MM.1S (cell line): ENCODE data around the gene BCOR.

ENCODE experiments used
- DNase-seq: peaks from one replicate; pipeline ENCODE4 v3.0.0-alpha.2; 2015
- H2AFZ ChIP-seq: fragments of 300-600 bp; sonication (generic); 2 replicates; pipeline ENCODE4 v1.6.0; 2016; ENCODE audit warnings: antibody characterized with exemption, low read length
- H3F3A ChIP-seq: fragments of 300-600 bp; sonication (generic); 2 replicates; pipeline ENCODE4 v1.6.1; 2016; ENCODE audit warnings: mild to moderate bottlenecking, antibody characterized with exemption, low read length, moderate library complexity, mixed read lengths; ENCODE audit not compliant: insufficient read depth
- H3K27ac ChIP-seq: fragments of 300-600 bp; sonication (generic); 2 replicates; pipeline ENCODE4 v1.5.1; 2016; ENCODE audit warnings: mild to moderate bottlenecking, low read length
- H3K27me3 ChIP-seq: fragments of 300-600 bp; sonication (generic); replicated peaks from 2 replicates; pipeline ENCODE4 v1.6.0; 2016; ENCODE audit warnings: low read length; ENCODE audit not compliant: insufficient read depth
- H3K36me3 ChIP-seq: fragments of 300-600 bp; sonication (generic); replicated peaks from 2 replicates; pipeline ENCODE4 v1.6.1; 2016; ENCODE audit warnings: mild to moderate bottlenecking, low read length, mixed read lengths; ENCODE audit not compliant: insufficient read depth
- H3K4me1 ChIP-seq: fragments of 300-600 bp; sonication (generic); 2 replicates; pipeline ENCODE4 v1.6.1; 2016; ENCODE audit warnings: low read length, mixed read lengths
- H3K4me2 ChIP-seq: fragments of 300-600 bp; sonication (generic); 2 replicates; pipeline ENCODE4 v1.6.0; 2016; ENCODE audit warnings: low read depth, low read length
- H3K4me3 ChIP-seq: fragments of 300-600 bp; sonication (generic); 2 replicates; pipeline ENCODE4 v1.5.1; 2016; ENCODE audit warnings: low read length, mixed read lengths
- H3K79me2 ChIP-seq: fragments of 300-600 bp; sonication (generic); 2 replicates; pipeline ENCODE4 v1.6.1; 2016; ENCODE audit warnings: mixed run types, low read length, mixed read lengths
- H3K9ac ChIP-seq: fragments of 300-600 bp; sonication (generic); 2 replicates; pipeline ENCODE4 v1.6.1; 2016; ENCODE audit warnings: low read length, mixed read lengths
- H3K9me2 ChIP-seq: fragments of 300-600 bp; sonication (generic); replicated peaks from 2 replicates; pipeline ENCODE4 v1.6.1; 2016; ENCODE audit warnings: mild to moderate bottlenecking, low read length, mixed read lengths; ENCODE audit not compliant: insufficient read depth
- H3K9me3 ChIP-seq: fragments of 300-600 bp; sonication (generic); replicated peaks from 2 replicates; pipeline ENCODE4 v1.6.1; 2016; ENCODE audit warnings: mild to moderate bottlenecking, low read length, mixed read lengths; ENCODE audit not compliant: insufficient read depth
- H4K20me1 ChIP-seq: fragments of 300-600 bp; sonication (generic); 2 replicates; pipeline ENCODE4 v1.6.1; 2016; ENCODE audit warnings: mild to moderate bottlenecking, low read length, moderate library complexity, mixed read lengths; ENCODE audit not compliant: insufficient read depth
- EZH2 ChIP-seq: fragments of 300-600 bp; sonication (generic); optimal IDR thresholded peaks from 2 replicates; pipeline ENCODE3; 2017; ENCODE audit warnings: low read depth, mild to moderate bottlenecking, antibody characterized with exemption, low read length, mixed read lengths
- EZH2phosphoT487 ChIP-seq: fragments of 300-600 bp; sonication (generic); IDR thresholded peaks from 2 replicates; pipeline ENCODE4 v1.6.1; 2018; ENCODE audit warnings: antibody characterized with exemption, low read length
- TF ChIP-seq, protein P1 (sequence below): fragments of 300-600 bp; sonication (generic); IDR thresholded peaks from 2 replicates; pipeline ENCODE4 v1.5.1; 2016; ENCODE audit warnings: antibody characterized with exemption, low read length, mixed read lengths

Gene BCOR

DNA sequence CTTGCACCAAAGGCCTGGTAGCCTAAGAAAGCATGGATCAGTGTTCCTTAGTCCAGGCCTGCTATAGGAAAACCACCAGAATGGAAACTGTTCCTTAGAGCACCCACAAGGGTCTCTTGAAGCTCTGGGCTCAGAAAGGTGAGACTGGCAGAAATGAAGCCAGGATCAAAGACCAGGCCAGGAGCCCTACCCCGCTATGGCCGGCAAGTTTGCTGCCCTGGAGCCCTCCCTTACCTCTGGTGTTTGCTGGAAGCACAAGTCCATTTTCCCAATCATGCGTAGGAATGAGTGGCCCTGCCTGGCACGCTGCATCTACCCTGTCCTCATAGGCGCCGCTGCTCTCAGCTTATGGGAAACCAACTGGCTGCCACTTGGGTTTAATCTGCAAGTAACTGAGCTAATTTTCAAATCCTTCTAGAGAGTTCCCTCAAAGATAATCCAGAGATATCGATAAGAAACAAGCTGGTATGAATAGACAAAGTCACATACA, 37.4 kb downstream of the BCOR start:
- Histone ChIP-seq H3K9ac (no peak overlapping the region), H3K36me3 (peaks cover 4% of the 10 kb centered on the region; the same call in 1 of the 2 replicates), H3K27ac (no peak overlapping the region), H3K4me2 (no peak overlapping the region), H3K27me3 (no peaks in the 10 kb centered on the region), H3K79me2 (peaks cover 84% of the 10 kb centered on the region), H2AFZ (no peak overlapping the region), H3K4me1 (peaks cover 13% of the 10 kb centered on the region; the same call in 1 of the 2 replicates), H3K4me3 (no peak overlapping the region), H4K20me1 (no peaks in the 10 kb centered on the region), H3F3A (no peaks in the 10 kb centered on the region; the same call in 1 of the 2 replicates), H3K9me3 (no peaks in the 10 kb centered on the region), H3K9me2 (no peaks in the 10 kb centered on the region)
- TF ChIP-seq EZH2phosphoT487 (no peak), EZH2 (no peak)
- TF ChIP-seq, protein P1, sequence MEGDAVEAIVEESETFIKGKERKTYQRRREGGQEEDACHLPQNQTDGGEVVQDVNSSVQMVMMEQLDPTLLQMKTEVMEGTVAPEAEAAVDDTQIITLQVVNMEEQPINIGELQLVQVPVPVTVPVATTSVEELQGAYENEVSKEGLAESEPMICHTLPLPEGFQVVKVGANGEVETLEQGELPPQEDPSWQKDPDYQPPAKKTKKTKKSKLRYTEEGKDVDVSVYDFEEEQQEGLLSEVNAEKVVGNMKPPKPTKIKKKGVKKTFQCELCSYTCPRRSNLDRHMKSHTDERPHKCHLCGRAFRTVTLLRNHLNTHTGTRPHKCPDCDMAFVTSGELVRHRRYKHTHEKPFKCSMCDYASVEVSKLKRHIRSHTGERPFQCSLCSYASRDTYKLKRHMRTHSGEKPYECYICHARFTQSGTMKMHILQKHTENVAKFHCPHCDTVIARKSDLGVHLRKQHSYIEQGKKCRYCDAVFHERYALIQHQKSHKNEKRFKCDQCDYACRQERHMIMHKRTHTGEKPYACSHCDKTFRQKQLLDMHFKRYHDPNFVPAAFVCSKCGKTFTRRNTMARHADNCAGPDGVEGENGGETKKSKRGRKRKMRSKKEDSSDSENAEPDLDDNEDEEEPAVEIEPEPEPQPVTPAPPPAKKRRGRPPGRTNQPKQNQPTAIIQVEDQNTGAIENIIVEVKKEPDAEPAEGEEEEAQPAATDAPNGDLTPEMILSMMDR, result no peak
- no peak for DNase-seq

GRCh38 chrX:40058719-40059118, 39.0 kb downstream of the BCOR start:
- H3K27ac ChIP-seq, result no peak overlapping the region
- peaks cover 4% of the 10 kb centered on the region; the same call in 1 of the 2 replicates for H3K36me3 ChIP-seq
- no peak overlapping the region for H3K4me2 ChIP-seq
- no peak overlapping the region for H3K4me3 ChIP-seq
- H3K27me3 ChIP-seq, result no peaks in the 10 kb centered on the region
- H3K9me3 ChIP-seq, result no peaks in the 10 kb centered on the region
- TF ChIP-seq EZH2phosphoT487 (no peak), EZH2 (no peak)
- TF ChIP-seq, protein P1, result no peak
- no peak for DNase-seq
- no peaks in the 10 kb centered on the region; the same call in 1 of the 2 replicates for H3F3A ChIP-seq
- no peaks in the 10 kb centered on the region for H4K20me1 ChIP-seq
- peaks cover 76% of the 10 kb centered on the region for H3K79me2 ChIP-seq
- peaks cover 13% of the 10 kb centered on the region; the same call in 1 of the 2 replicates for H3K4me1 ChIP-seq
- H3K9ac ChIP-seq, result no peak overlapping the region
- H3K9me2 ChIP-seq, result no peaks in the 10 kb centered on the region
- H2AFZ ChIP-seq, result no peak overlapping the region

DNA sequence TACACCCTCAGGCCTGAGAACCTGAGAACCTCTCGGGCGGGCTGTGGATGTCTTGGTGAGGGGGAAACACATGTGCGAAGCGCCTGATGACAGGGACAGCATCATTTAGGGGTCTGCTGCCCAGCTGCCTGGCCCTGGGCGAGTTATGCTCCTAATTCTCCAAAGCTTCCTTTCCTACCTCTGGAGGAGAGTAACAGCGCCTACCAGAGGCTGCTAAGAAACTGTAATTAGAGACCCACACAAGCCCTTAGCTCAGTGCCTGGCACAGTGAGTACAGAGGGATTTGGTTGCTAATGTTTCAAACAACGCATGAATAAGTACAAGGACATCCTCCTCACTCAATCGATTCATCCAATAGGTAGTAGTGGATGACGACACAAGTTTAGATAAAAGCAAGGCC, 40.4 kb downstream of the BCOR start:
- peaks cover 13% of the 10 kb centered on the region; the same call in 1 of the 2 replicates for H3K4me1 ChIP-seq
- no peaks in the 10 kb centered on the region for H3K27me3 ChIP-seq
- TF ChIP-seq EZH2, result no peak
- TF ChIP-seq, protein P1, result no peak
- TF ChIP-seq EZH2phosphoT487, result no peak
- H3K79me2 ChIP-seq, result peaks cover 68% of the 10 kb centered on the region
- H3K9me2 ChIP-seq, result no peaks in the 10 kb centered on the region
- H4K20me1 ChIP-seq, result no peaks in the 10 kb centered on the region
- H3K4me3 ChIP-seq, result no peak overlapping the region
- H2AFZ ChIP-seq, result no peak overlapping the region
- H3K27ac ChIP-seq, result no peak overlapping the region; the same call in 1 of the 2 replicates
- H3K9me3 ChIP-seq, result no peaks in the 10 kb centered on the region
- H3F3A ChIP-seq, result no peaks in the 10 kb centered on the region; the same call in 1 of the 2 replicates
- peaks cover 4% of the 10 kb centered on the region; the same call in 1 of the 2 replicates for H3K36me3 ChIP-seq
- H3K9ac ChIP-seq, result no peak overlapping the region
- DNase-seq, result no peak
- no peak overlapping the region for H3K4me2 ChIP-seq
